SK-N-SH (cell line): ENCODE data around the gene CATSPER4. TPM values are rescaled to one million over a fixed set of nuclear protein-coding genes. Genes with fewer than 3 reads are reported as not detected.

Source experiments
- CTCF ChIA-PET: fragments of 300-600, 350-600 bp; formaldehyde crosslinking; extraction: SDS; loops from one replicate; lab custom pipeline; 2021; lab: Yijun Ruan, JAX
- POLR2A ChIA-PET: fragments of 350-600 bp; sonication (Branson Sonifier 250); formaldehyde crosslinking; extraction: SDS; loops from one replicate; lab custom pipeline; 2020; ENCODE audit warnings: antibody characterized with exemption, inconsistent platforms; lab: Yijun Ruan, JAX
- DNase-seq: peaks from one replicate; pipeline ENCODE4 v3.0.0; 2012
- H2AFZ ChIP-seq: fragments of 200-600 bp; sonication (generic); 2 replicates; pipeline ENCODE4 v1.8.1; 2016; ENCODE audit warnings: antibody characterized with exemption, mild to moderate bottlenecking, low read depth
- H3F3A ChIP-seq: fragments of 200-600 bp; sonication (generic); replicated peaks from 2 replicates; pipeline ENCODE3; 2016; ENCODE audit warnings: antibody characterized with exemption, mild to moderate bottlenecking; ENCODE audit not compliant: insufficient read depth
- H3K27ac ChIP-seq, 2 experiments: fragments of 200-500 bp in 1 of 2; fragments of 200-600 bp in 1 of 2; sonication (Bioruptor generic) in 1 of 2; sonication (generic), shearing (Covaris generic) in 1 of 2; 2 replicates each; pipeline versions ENCODE4 v1.5.1 to v1.6.1; 2014 to 2016; ENCODE audit warnings: low read depth in 2 of 2, inconsistent platforms in 1 of 2, low read length in 1 of 2, mild to moderate bottlenecking in 1 of 2, mixed read lengths in 1 of 2
- H3K27me3 ChIP-seq: fragments of 200-600 bp; sonication (generic), shearing (Covaris generic); 2 replicates; pipeline ENCODE4 v1.6.1; 2016; ENCODE audit warnings: mixed run types; ENCODE audit not compliant: insufficient read depth
- H3K36me3 ChIP-seq, 2 experiments: fragments of 200-500 bp in 1 of 2; fragments of 200-600 bp in 1 of 2; sonication (Bioruptor generic) in 1 of 2; sonication (generic) in 1 of 2; replicated peaks in 1 of 2; 2 replicates each; pipeline versions ENCODE3 to v1.5.1; 2014 to 2016; ENCODE audit warnings: low read length in 1 of 2, mild to moderate bottlenecking in 1 of 2; ENCODE audit not compliant: insufficient read depth in 2 of 2, control insufficient read depth in 1 of 2
- H3K4me1 ChIP-seq, 2 experiments: fragments of 200-500 bp in 1 of 2; fragments of 200-600 bp in 1 of 2; sonication (Bioruptor generic) in 1 of 2; sonication (generic), shearing (Covaris generic) in 1 of 2; 2 replicates each; pipeline versions ENCODE4 v1.5.1 to v1.6.1; 2014 to 2016; ENCODE audit warnings: low read depth in 1 of 2, low read length in 1 of 2, mixed run types in 1 of 2; ENCODE audit not compliant: insufficient read depth in 2 of 2, control insufficient read depth in 1 of 2
- H3K4me2 ChIP-seq: fragments of 200-600 bp; sonication (generic), shearing (Covaris generic); 2 replicates; pipeline ENCODE4 v1.6.1; 2017; ENCODE audit warnings: mixed run types
- H3K4me3 ChIP-seq, 2 experiments: fragments of 200-500 bp in 1 of 2; fragments of 200-600 bp in 1 of 2; sonication (Bioruptor generic) in 1 of 2; sonication (generic), shearing (Covaris generic) in 1 of 2; 2 replicates each; pipeline versions ENCODE4 v1.5.1 to v1.8.1; 2014 to 2016; ENCODE audit warnings: low read depth in 2 of 2, inconsistent platforms in 1 of 2, low read length in 1 of 2, mild to moderate bottlenecking in 1 of 2, mixed read lengths in 1 of 2, moderate library complexity in 1 of 2
- H3K79me2 ChIP-seq: fragments of 200-600 bp; sonication (generic); 2 replicates; pipeline ENCODE4 v1.8.1; 2017; ENCODE audit warnings: mild to moderate bottlenecking; ENCODE audit not compliant: insufficient read depth
- H3K9ac ChIP-seq: fragments of 200-600 bp; sonication (generic); 2 replicates; pipeline ENCODE4 v1.6.1; 2017; ENCODE audit warnings: mixed run types
- H3K9me2 ChIP-seq: fragments of 200-600 bp; sonication (generic); 2 replicates; pipeline ENCODE4 v1.6.1; 2017; ENCODE audit warnings: mixed run types
- H3K9me3 ChIP-seq: fragments of 200-600 bp; sonication (generic); 2 replicates; pipeline ENCODE4 v1.6.1; 2017; ENCODE audit warnings: mixed run types, mild to moderate bottlenecking, moderate library complexity
- H4K20me1 ChIP-seq: fragments of 200-600 bp; sonication (generic); 2 replicates; pipeline ENCODE4 v1.6.1; 2017; ENCODE audit warnings: mild to moderate bottlenecking, mixed run types; ENCODE audit not compliant: insufficient read depth
- FOXJ3 ChIP-seq: sonication (generic); formaldehyde crosslinking; IDR thresholded peaks from 2 replicates; pipeline ENCODE4 v1.5.1; 2020; ENCODE audit warnings: mild to moderate bottlenecking, missing genetic modification reagents
- FOXM1 ChIP-seq: IDR thresholded peaks from 2 replicates; pipeline ENCODE4 v1.4.0; 2012; ENCODE audit warnings: low read depth, mild to moderate bottlenecking
- GABPA ChIP-seq: IDR thresholded peaks from 2 replicates; pipeline ENCODE4 v1.4.0; 2012; ENCODE audit warnings: low read depth, mild to moderate bottlenecking
- MEF2A ChIP-seq: IDR thresholded peaks from 2 replicates; pipeline ENCODE4 v1.4.0; 2012; ENCODE audit warnings: low read depth, borderline replicate concordance
- NFIC ChIP-seq: IDR thresholded peaks from 2 replicates; pipeline ENCODE4 v1.4.0; 2012; ENCODE audit warnings: borderline replicate concordance
- POLR2AphosphoS5 ChIP-seq: IDR thresholded peaks from 2 replicates; pipeline ENCODE4 v1.6.1; 2012; ENCODE audit warnings: low read depth, low read length
- RCOR1 ChIP-seq: fragments of 150-350 bp; IDR thresholded peaks from 2 replicates; pipeline ENCODE4 v1.6.1; 2017; ENCODE audit warnings: antibody characterized with exemption, low read length
- RFX5 ChIP-seq: IDR thresholded peaks from 2 replicates; pipeline ENCODE4 v1.6.1; 2012; ENCODE audit warnings: mild to moderate bottlenecking, improper control_type of control experiment, low read length
- SMC3 ChIP-seq: IDR thresholded peaks from 2 replicates; pipeline ENCODE4 v1.6.1; 2012; ENCODE audit warnings: low read depth, low read length, improper control_type of control experiment
- WGBS: methylation state at CpG from one replicate; pipeline ENCODE4 v1.1.6; 2017; ENCODE audit warnings: low lambda C conversion rate; 5-methylcytosine and 5-hydroxymethylcytosine counted together
- polyA plus RNA-seq, 3 experiments: library from polyadenylated mRNA; depleted of rRNA; stranded (reverse); fragments of >200 nt; gene quantifications; 2 replicates each; pipeline ENCODE4 v1.2.3, GENCODE V29; 2012
- TF ChIP-seq, protein P1 (sequence below): fragments of 150-350 bp; IDR thresholded peaks from 2 replicates; pipeline ENCODE4 v1.6.1; 2017; ENCODE audit warnings: antibody characterized with exemption, low read length, low read depth, borderline replicate concordance
- TF ChIP-seq, protein P2 (sequence below): IDR thresholded peaks from 2 replicates; pipeline ENCODE4; 2012
- TF ChIP-seq, protein P3 (sequence below): IDR thresholded peaks from 2 replicates; pipeline ENCODE4 v1.4.0; 2012; ENCODE audit warnings: low read depth, borderline replicate concordance

CATSPER4 gene
- polyA plus RNA-seq, 1 of the 3 experiments (the other 2 are of a cell fraction): not detected

DNA sequence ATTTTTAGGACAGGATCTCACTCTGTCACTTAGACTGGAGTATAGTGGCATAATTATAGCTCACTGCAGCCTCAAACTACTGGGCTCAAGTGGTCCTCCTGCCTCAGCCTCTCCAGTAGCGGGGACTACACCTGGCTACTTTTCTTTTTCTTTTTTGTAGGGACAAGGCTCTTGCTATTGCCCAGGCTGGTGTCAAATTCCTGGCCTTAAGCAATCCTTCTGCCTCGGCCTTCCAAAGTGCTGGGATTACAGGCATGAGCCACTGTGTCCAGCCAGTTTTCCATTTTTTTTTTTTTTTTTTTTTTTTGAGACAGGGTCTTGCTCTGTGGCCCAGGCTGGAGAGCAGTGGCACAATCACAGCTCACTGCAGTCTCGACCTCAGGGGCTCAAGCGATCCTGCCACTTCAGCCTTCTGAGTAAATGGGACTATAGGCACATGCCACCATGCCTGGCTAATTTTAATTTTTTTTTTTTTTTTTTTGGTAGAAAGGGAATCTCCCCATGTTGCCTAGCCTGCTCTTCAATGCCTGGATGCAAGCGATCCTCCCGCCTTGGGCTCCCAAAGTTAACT is 23.0 kb downstream of the CATSPER4 start:
- Histone ChIP-seq H3K9me2 (no peaks in the 10 kb centered on the region), H3K9ac (no peak overlapping the region), H3K4me3 (no peak overlapping the region), H3K4me1 (no peaks in the 10 kb centered on the region), H2AFZ (no peak overlapping the region), H4K20me1 (no peaks in the 10 kb centered on the region), H3F3A (no peaks in the 10 kb centered on the region), H3K27me3 (no peaks in the 10 kb centered on the region; the same call in 1 of the 2 replicates), H3K79me2 (no peaks in the 10 kb centered on the region), H3K9me3 (no peaks in the 10 kb centered on the region), H3K27ac (no peak overlapping the region), H3K36me3 (no peaks in the 10 kb centered on the region), H3K4me2 (no peak overlapping the region)
- WGBS: 62% methylated on average over 6 of the region's 6 CpGs
- POLR2A ChIA-PET: no interaction called here
- TF ChIP-seq, protein P1, sequence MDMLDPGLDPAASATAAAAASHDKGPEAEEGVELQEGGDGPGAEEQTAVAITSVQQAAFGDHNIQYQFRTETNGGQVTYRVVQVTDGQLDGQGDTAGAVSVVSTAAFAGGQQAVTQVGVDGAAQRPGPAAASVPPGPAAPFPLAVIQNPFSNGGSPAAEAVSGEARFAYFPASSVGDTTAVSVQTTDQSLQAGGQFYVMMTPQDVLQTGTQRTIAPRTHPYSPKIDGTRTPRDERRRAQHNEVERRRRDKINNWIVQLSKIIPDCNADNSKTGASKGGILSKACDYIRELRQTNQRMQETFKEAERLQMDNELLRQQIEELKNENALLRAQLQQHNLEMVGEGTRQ: no peak
- TF ChIP-seq FOXJ3 (CRISPR knock-in tag) (no peak), NFIC (no peak), SMC3 (no peak), RFX5 (no peak), POLR2AphosphoS5 (no peak)
- TF ChIP-seq, protein P2, sequence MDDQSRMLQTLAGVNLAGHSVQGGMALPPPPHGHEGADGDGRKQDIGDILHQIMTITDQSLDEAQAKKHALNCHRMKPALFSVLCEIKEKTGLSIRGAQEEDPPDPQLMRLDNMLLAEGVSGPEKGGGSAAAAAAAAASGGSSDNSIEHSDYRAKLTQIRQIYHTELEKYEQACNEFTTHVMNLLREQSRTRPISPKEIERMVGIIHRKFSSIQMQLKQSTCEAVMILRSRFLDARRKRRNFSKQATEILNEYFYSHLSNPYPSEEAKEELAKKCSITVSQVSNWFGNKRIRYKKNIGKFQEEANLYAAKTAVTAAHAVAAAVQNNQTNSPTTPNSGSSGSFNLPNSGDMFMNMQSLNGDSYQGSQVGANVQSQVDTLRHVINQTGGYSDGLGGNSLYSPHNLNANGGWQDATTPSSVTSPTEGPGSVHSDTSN: no peak
- CTCF ChIA-PET: interaction anchor here (0.6 to 2.2 kb wide), 4 partner anchors 17 to 975 kb away, joined by 3 to 10 read pairs (median 4); partner anchors contain the start of gene CEP85
- DNase-seq: no peak

DNA sequence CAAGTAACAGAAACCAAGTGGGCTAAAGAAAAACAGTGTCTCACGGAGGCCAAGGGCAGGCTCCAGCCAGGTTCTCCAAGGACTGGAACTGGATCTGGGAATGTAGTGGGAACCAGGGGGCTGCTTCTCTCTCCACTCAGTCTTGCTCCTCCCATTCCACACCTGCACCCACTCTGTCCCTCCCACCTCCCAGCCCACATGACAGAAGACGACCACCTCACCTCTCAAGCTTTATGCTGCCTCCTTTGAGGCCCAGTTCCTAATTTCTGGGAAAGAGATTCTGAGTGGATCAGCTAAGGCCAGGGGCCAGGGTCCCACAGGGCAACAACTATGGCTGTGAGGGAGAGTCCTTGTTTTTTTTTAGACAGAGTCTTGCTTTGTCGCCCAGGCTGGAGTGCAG is 24.8 kb downstream of the CATSPER4 start:
- ChIA-PET CTCF (no interaction called here), POLR2A (interaction anchor here (0.6 kb wide), 1 partner anchor 16 kb away, joined by 3 read pairs; no protein-coding TSS in a partner anchor)
- Histone ChIP-seq H3K9me2 (no peaks in the 10 kb centered on the region), H3K27me3 (no peaks in the 10 kb centered on the region; the same call in 1 of the 2 replicates), H3K9me3 (no peaks in the 10 kb centered on the region), H3K27ac (no peak overlapping the region), H3K4me3 (no peak overlapping the region), H4K20me1 (no peaks in the 10 kb centered on the region), H3K4me1 (no peaks in the 10 kb centered on the region; a peak in 1 of 4 replicates), H2AFZ (no peak overlapping the region), H3F3A (no peaks in the 10 kb centered on the region), H3K4me2 (no peak overlapping the region), H3K36me3 (no peaks in the 10 kb centered on the region), H3K79me2 (no peaks in the 10 kb centered on the region), H3K9ac (no peak overlapping the region)
- TF ChIP-seq POLR2AphosphoS5: no peak
- no peak for TF ChIP-seq MEF2A
- no peak for TF ChIP-seq FOXM1
- TF ChIP-seq, protein P3, sequence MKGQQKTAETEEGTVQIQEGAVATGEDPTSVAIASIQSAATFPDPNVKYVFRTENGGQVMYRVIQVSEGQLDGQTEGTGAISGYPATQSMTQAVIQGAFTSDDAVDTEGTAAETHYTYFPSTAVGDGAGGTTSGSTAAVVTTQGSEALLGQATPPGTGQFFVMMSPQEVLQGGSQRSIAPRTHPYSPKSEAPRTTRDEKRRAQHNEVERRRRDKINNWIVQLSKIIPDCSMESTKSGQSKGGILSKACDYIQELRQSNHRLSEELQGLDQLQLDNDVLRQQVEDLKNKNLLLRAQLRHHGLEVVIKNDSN: no peak
- TF ChIP-seq, protein P1: no peak
- TF ChIP-seq GABPA: no peak
- TF ChIP-seq RCOR1: no peak
- 32% methylated on average over 3 of the region's 3 CpGs for WGBS
- DNase-seq: no peak
